Caco-2 (cell line): Measurements from ENCODE around the gene BMX. TPM values are rescaled to one million over a fixed set of nuclear protein-coding genes. Genes with fewer than 3 reads are reported as not detected.

ENCODE experiments used
- BruUV-seq: library from RNA; stranded (reverse); fragments of 400-500 nt; replicated peaks from 2 replicates; lab custom pipeline; 2021; lab: Mats Ljungman, UMichigan
- CTCF ChIA-PET: fragments of 300-600 bp; sonication (Branson Sonifier 250); formaldehyde crosslinking; loops from one replicate; lab custom pipeline; 2022; ENCODE audit warnings: antibody characterized with exemption; lab: Charles Lee
- POLR2A ChIA-PET: fragments of 300-600 bp; sonication (Branson Sonifier 250); formaldehyde crosslinking; loops from one replicate; lab custom pipeline; 2022; ENCODE audit warnings: antibody characterized with exemption; lab: Charles Lee
- DNase-seq, 2 experiments: peaks; one replicate each; pipeline versions ENCODE4 v3.0.0 to v3.0.0-alpha.2; 2020 to 2022
- H3K27me3 ChIP-seq: replicated peaks from 2 replicates; pipeline ENCODE4 v1.6.0; 2011; ENCODE audit warnings: low read length; ENCODE audit not compliant: control insufficient read depth, insufficient read depth
- H3K36me3 ChIP-seq: 2 replicates; pipeline ENCODE4 v1.5.1; 2011; ENCODE audit warnings: low read length; ENCODE audit not compliant: control insufficient read depth, insufficient read depth
- H3K4me1 ChIP-seq: fragments of 250-450 bp; sonication (Bioruptor Pico); 2 replicates; pipeline ENCODE4 v1.5.1; 2020; ENCODE audit warnings: mild to moderate bottlenecking
- H3K4me3 ChIP-seq: 2 replicates; pipeline ENCODE4 v1.5.1; 2011; ENCODE audit warnings: low read depth, mild to moderate bottlenecking, control low read depth, low read length
- H3K9me3 ChIP-seq: fragments of 250-450 bp; sonication (Bioruptor Pico); 2 replicates; pipeline ENCODE4 v1.5.1; 2020; ENCODE audit warnings: mild to moderate bottlenecking, moderate library complexity
- H3K27ac Mint-ChIP-seq: one replicate; pipeline ENCODE4 v1.8.0; 2022; ENCODE audit warnings: mixed read lengths; ENCODE audit not compliant: unreplicated experiment
- H3K27me3 Mint-ChIP-seq: one replicate; pipeline ENCODE4 v1.8.0; 2022; ENCODE audit warnings: mixed read lengths; ENCODE audit not compliant: insufficient read depth, unreplicated experiment
- H3K36me3 Mint-ChIP-seq: one replicate; pipeline ENCODE4 v1.8.0; 2022; ENCODE audit warnings: mild to moderate bottlenecking, mixed read lengths; ENCODE audit not compliant: insufficient read depth, unreplicated experiment
- H3K4me1 Mint-ChIP-seq: one replicate; pipeline ENCODE4 v1.8.0; 2022; ENCODE audit warnings: low read depth, mixed read lengths; ENCODE audit not compliant: unreplicated experiment
- H3K4me3 Mint-ChIP-seq: one replicate; pipeline ENCODE4 v1.8.0; 2022; ENCODE audit warnings: mild to moderate bottlenecking, moderate library complexity, mixed read lengths; ENCODE audit not compliant: unreplicated experiment
- H3K9me3 Mint-ChIP-seq: one replicate; pipeline ENCODE4 v1.8.0; 2022; ENCODE audit warnings: mixed read lengths; ENCODE audit not compliant: unreplicated experiment
- intact Hi-C: fragments of 100-400 bp; cut with micrococcal nuclease; formaldehyde crosslinking; loops from one replicate; pipeline ENCODE4 v1.10.0; 2022; ENCODE audit not compliant: unreplicated experiment
- total RNA-seq: library from RNA; stranded (reverse); gene quantifications from 2 replicates; pipeline ENCODE4 v1.2.3, GENCODE V29; 2022
- TF ChIP-seq, protein P1 (sequence below), 2 experiments: fragments of 200-600 bp in 1 of 2; IDR thresholded peaks; 1 replicate in 1 of 2; 2 replicates in 1 of 2; pipeline versions ENCODE4 v1.5.1 to v1.8.0; 2011 to 2022; ENCODE audit warnings: antibody characterized with exemption in 1 of 2, control low read depth in 1 of 2, inconsistent platforms in 1 of 2, low read depth in 1 of 2, low read length in 1 of 2, mild to moderate bottlenecking in 1 of 2, moderate library complexity in 1 of 2; ENCODE audit not compliant: insufficient read depth in 1 of 2, severe bottlenecking in 1 of 2, unreplicated experiment in 1 of 2

The BMX gene
- total RNA-seq, 1 experiment from 2014 or later, result not detected

- Mint-ChIP-seq H3K27ac (no peak overlapping the region), H3K4me3 (no peak overlapping the region), H3K36me3 (no peaks in the 10 kb centered on the region), H3K9me3 (no peaks in the 10 kb centered on the region), H3K4me1 (peaks cover 6% of the 10 kb centered on the region), H3K27me3 (peaks cover 12% of the 10 kb centered on the region)
- H3K4me3 ChIP-seq, result no peak overlapping the region
- no peaks in the 10 kb centered on the region for H3K4me1 ChIP-seq
- TF ChIP-seq, protein P1, sequence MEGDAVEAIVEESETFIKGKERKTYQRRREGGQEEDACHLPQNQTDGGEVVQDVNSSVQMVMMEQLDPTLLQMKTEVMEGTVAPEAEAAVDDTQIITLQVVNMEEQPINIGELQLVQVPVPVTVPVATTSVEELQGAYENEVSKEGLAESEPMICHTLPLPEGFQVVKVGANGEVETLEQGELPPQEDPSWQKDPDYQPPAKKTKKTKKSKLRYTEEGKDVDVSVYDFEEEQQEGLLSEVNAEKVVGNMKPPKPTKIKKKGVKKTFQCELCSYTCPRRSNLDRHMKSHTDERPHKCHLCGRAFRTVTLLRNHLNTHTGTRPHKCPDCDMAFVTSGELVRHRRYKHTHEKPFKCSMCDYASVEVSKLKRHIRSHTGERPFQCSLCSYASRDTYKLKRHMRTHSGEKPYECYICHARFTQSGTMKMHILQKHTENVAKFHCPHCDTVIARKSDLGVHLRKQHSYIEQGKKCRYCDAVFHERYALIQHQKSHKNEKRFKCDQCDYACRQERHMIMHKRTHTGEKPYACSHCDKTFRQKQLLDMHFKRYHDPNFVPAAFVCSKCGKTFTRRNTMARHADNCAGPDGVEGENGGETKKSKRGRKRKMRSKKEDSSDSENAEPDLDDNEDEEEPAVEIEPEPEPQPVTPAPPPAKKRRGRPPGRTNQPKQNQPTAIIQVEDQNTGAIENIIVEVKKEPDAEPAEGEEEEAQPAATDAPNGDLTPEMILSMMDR (IDR thresholded peaks at IDR 0.05; ENCODE audit: insufficient read depth in 1 of 2, low read depth in 1 of 2, low read length in 1 of 2, severe bottlenecking in 1 of 2, unreplicated experiment in 1 of 2), result no peak
- H3K27me3 ChIP-seq, result no peaks in the 10 kb centered on the region
- no peaks in the 10 kb centered on the region for H3K9me3 ChIP-seq
- BruUV-seq, result no TSS peak
- ChIA-PET POLR2A (no interaction called here), CTCF (no interaction called here)
- intact Hi-C loops, result no loop called here
- DNase-seq, result no peak
- no peaks in the 10 kb centered on the region for H3K36me3 ChIP-seq
Observed at GRCh38 chrX:15570145-15570544, 69.5 kb downstream of the BMX start.

DNA sequence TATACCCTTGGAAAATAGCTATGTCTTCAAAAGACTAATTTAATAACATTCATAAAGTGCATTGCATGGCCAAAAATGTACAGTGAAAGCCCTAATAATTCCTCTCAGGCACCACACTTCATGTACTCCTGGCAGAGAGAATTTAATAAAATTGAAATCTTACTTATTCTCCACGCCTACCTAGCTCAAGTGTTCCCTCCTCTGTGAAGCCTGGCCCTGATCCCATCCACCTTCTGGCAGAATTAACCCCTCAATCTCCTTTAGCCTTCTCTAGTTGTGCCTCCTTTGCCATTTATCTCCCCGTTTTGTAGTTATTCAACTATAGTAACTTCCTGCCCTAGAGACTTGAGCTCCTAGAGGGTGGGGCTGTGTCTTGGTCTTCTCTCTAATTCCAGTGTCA is 73.4 kb downstream of the BMX start:
- Mint-ChIP-seq H3K36me3 (no peaks in the 10 kb centered on the region), H3K9me3 (no peaks in the 10 kb centered on the region), H3K27me3 (peaks cover 10% of the 10 kb centered on the region), H3K27ac (no peak overlapping the region), H3K4me1 (no peaks in the 10 kb centered on the region), H3K4me3 (no peak overlapping the region)
- Histone ChIP-seq H3K36me3 (no peaks in the 10 kb centered on the region), H3K4me1 (no peaks in the 10 kb centered on the region), H3K27me3 (no peaks in the 10 kb centered on the region), H3K9me3 (no peaks in the 10 kb centered on the region), H3K4me3 (no peak overlapping the region)
- ChIA-PET CTCF (no interaction called here), POLR2A (no interaction called here)
- BruUV-seq, result no TSS peak
- TF ChIP-seq, protein P1 (IDR thresholded peaks at IDR 0.05; ENCODE audit: insufficient read depth in 1 of 2, low read depth in 1 of 2, low read length in 1 of 2, severe bottlenecking in 1 of 2, unreplicated experiment in 1 of 2), result no peak
- intact Hi-C loops, result no loop called here
- DNase-seq, result no peak

DNA sequence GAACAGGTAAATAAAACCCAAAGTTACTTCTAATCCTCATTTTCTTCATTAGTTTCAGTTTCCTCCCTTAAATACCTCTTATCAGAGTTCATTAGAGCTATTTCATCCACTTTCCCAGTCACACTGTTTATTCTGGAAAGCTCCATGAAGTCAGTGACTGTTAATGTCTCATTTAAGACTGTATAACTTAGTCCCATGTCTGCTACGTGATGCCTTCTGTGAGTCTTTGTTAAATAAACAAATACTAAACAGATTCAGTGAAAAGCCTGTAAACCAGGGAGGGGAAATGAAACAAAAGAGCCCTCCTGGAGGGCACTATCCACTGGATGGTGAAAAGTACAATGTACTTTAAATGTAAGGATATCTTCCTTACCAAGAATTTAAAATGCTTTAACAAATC is 75.4 kb downstream of the BMX start:
- Mint-ChIP-seq H3K36me3 (no peaks in the 10 kb centered on the region), H3K4me3 (no peak overlapping the region), H3K4me1 (no peaks in the 10 kb centered on the region), H3K27me3 (peaks cover 5% of the 10 kb centered on the region), H3K9me3 (no peaks in the 10 kb centered on the region), H3K27ac (no peak overlapping the region)
- H3K4me1 ChIP-seq, result no peaks in the 10 kb centered on the region
- no peaks in the 10 kb centered on the region for H3K27me3 ChIP-seq
- ChIA-PET CTCF (no interaction called here), POLR2A (no interaction called here)
- TF ChIP-seq, protein P1 (IDR thresholded peaks at IDR 0.05; ENCODE audit: insufficient read depth in 1 of 2, low read depth in 1 of 2, low read length in 1 of 2, severe bottlenecking in 1 of 2, unreplicated experiment in 1 of 2), result no peak
- no TSS peak for BruUV-seq
- no peaks in the 10 kb centered on the region for H3K9me3 ChIP-seq
- no peak for DNase-seq
- H3K36me3 ChIP-seq, result no peaks in the 10 kb centered on the region
- intact Hi-C loops, result no loop called here
- no peak overlapping the region for H3K4me3 ChIP-seq
